Esophagus muscularis mucosa (tissue), 4 donors: ENCODE results near the gene C1orf105.

Source experiments
- EP300 ChIP-seq: sonication (generic); formaldehyde crosslinking; IDR thresholded peaks from one replicate; pipeline ENCODE4 v1.6.1; 2017; ENCODE audit warnings: antibody characterized with exemption
- POLR2A ChIP-seq: fragments of 450-650 bp; IDR thresholded peaks from one replicate; pipeline ENCODE4 v1.6.1; 2017; ENCODE audit warnings: antibody characterized with exemption, moderate library complexity, mild to moderate bottlenecking, low read depth
- POLR2AphosphoS5 ChIP-seq, 2 donors: sonication (generic); formaldehyde crosslinking; IDR thresholded peaks; one replicate each; pipeline ENCODE4 v1.6.1; 2017; ENCODE audit warnings: antibody characterized with exemption in 2 of 2
- TF ChIP-seq, protein P1 (sequence below), 3 experiments: fragments of 200-600 bp in 2 of 3; fragments of 450-650 bp in 1 of 3; sonication (generic) in 2 of 3; IDR thresholded peaks; one replicate each; pipeline ENCODE4 v1.5.1; 2017 to 2019; ENCODE audit warnings: antibody characterized with exemption in 3 of 3, mild to moderate bottlenecking in 2 of 3, moderate library complexity in 1 of 3

GRCh38 chr1:172390301-172390682 is 30.2 kb upstream of the C1orf105 start:
- TF ChIP-seq POLR2A (no peak), POLR2AphosphoS5 (IDR thresholded peaks at IDR 0.05) (no peak), EP300 (no peak)
- TF ChIP-seq, protein P1, sequence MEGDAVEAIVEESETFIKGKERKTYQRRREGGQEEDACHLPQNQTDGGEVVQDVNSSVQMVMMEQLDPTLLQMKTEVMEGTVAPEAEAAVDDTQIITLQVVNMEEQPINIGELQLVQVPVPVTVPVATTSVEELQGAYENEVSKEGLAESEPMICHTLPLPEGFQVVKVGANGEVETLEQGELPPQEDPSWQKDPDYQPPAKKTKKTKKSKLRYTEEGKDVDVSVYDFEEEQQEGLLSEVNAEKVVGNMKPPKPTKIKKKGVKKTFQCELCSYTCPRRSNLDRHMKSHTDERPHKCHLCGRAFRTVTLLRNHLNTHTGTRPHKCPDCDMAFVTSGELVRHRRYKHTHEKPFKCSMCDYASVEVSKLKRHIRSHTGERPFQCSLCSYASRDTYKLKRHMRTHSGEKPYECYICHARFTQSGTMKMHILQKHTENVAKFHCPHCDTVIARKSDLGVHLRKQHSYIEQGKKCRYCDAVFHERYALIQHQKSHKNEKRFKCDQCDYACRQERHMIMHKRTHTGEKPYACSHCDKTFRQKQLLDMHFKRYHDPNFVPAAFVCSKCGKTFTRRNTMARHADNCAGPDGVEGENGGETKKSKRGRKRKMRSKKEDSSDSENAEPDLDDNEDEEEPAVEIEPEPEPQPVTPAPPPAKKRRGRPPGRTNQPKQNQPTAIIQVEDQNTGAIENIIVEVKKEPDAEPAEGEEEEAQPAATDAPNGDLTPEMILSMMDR (IDR thresholded peaks at IDR 0.05): no peak
